Breast epithelium (tissue), 3 donors: ENCODE results near the gene GATAD2A.

ENCODE experiments used
- CTCF ChIP-seq, 3 donors: fragments of 450-650 bp; IDR thresholded peaks; one replicate each; pipeline ENCODE4 v1.5.1; 2016 to 2017; ENCODE audit warnings: antibody characterized with exemption in 3 of 3, mild to moderate bottlenecking in 3 of 3, moderate library complexity in 3 of 3
- POLR2A ChIP-seq: fragments of 450-650 bp; IDR thresholded peaks from one replicate; pipeline ENCODE4 v1.6.1; 2016; ENCODE audit warnings: antibody characterized with exemption, mild to moderate bottlenecking, moderate library complexity

GRCh38 chr19:19460258-19460731 is 54.8 kb downstream of the GATAD2A start:
- TF ChIP-seq CTCF (IDR thresholded peaks at IDR 0.05) (no peak), POLR2A (no peak)
